ENCODE data around the gene COL9A1. TPM values are rescaled to one million over a fixed set of nuclear protein-coding genes. Genes with fewer than 3 reads are reported as not detected.
"Not testable (repeated sequence)": the region's sequence is repeated elsewhere in the genome, so short reads cannot be mapped to it uniquely, and the experiment has no call there.

The COL9A1 gene
- total and polyA plus RNA-seq, 12 donors: 0.17 to 1.6 TPM; not detected in 10

GRCh38 chr6:70310063-70310694 is 7.3 kb upstream of the COL9A1 start:
- Histone ChIP-seq H3K4me3 (no peak overlapping the region), H3K4me1 (replicated peaks in 1 of 2) (no peaks in the 10 kb centered on the region), H3K27ac (no peak overlapping the region), H3K36me3 (replicated peaks in 1 of 2) (no peaks in the 10 kb centered on the region), H3K27me3 (no peaks in the 10 kb centered on the region), H3K9me3 (replicated peaks in 1 of 3) (no peaks in the 10 kb centered on the region)
- WGBS, 4 donors: 13 to 19% (median 16%) methylated on average over 4 of the region's 4 CpGs
- intact Hi-C loops (cut with DNase I): loop anchor here (5.0 kb wide), 1 partner anchor 57 kb away; no protein-coding TSS in a partner anchor
- peak in 2 of 7 donors; percentile 10 to 27 for DNase-seq
- TF ChIP-seq POLR2A (IDR thresholded peaks at IDR 0.05) (no peak), CTCF (IDR thresholded peaks at IDR 0.05) (peak; percentile 33 to 73 (median 68))

GRCh38 chr6:70309243-70309642 is 6.4 kb upstream of the COL9A1 start:
- no peak for DNase-seq
- H3K9me3 ChIP-seq (replicated peaks in 1 of 3): no peaks in the 10 kb centered on the region
- H3K4me1 ChIP-seq (replicated peaks in 1 of 2): no peaks in the 10 kb centered on the region
- 31 to 44% (median 36%) methylated on average over 2 of the region's 2 CpGs for WGBS, 4 donors
- H3K4me3 ChIP-seq: no peak overlapping the region
- H3K27ac ChIP-seq: no peak overlapping the region
- no peaks in the 10 kb centered on the region for H3K36me3 ChIP-seq (replicated peaks in 1 of 2)
- TF ChIP-seq POLR2A (IDR thresholded peaks at IDR 0.05) (no peak), CTCF (IDR thresholded peaks at IDR 0.05) (no peak)
- intact Hi-C loops (cut with DNase I): no loop called here
- peaks cover under 1% of the 10 kb centered on the region for H3K27me3 ChIP-seq

GRCh38 chr6:70308142-70308541 is 5.3 kb upstream of the COL9A1 start:
- H3K9me3 ChIP-seq (replicated peaks in 1 of 3); H3K36me3 ChIP-seq (replicated peaks in 1 of 2); H3K27me3 ChIP-seq; H3K4me3 ChIP-seq; H3K4me1 ChIP-seq (replicated peaks in 1 of 2); DNase-seq; H3K27ac ChIP-seq; intact Hi-C loops (cut with DNase I): not testable (repeated sequence)
- TF ChIP-seq CTCF (IDR thresholded peaks at IDR 0.05): peak in 3 of 6 experiments; percentile 8 to 39 (median 30)

GRCh38 chr6:70307008-70307407 is 4.1 kb upstream of the COL9A1 start:
- H3K27ac ChIP-seq: no peak overlapping the region
- WGBS, 4 donors: 59 to 74% (median 62%) methylated on average over 3 of the region's 3 CpGs
- TF ChIP-seq POLR2A (IDR thresholded peaks at IDR 0.05): no peak
- no peak for TF ChIP-seq CTCF (IDR thresholded peaks at IDR 0.05)
- no peak for DNase-seq
- intact Hi-C loops (cut with DNase I): no loop called here
- H3K4me1 ChIP-seq (replicated peaks in 1 of 2): no peaks in the 10 kb centered on the region
- H3K36me3 ChIP-seq (replicated peaks in 1 of 2): no peaks in the 10 kb centered on the region
- H3K27me3 ChIP-seq: peaks cover 10% of the 10 kb centered on the region
- H3K4me3 ChIP-seq: no peak overlapping the region
- H3K9me3 ChIP-seq (replicated peaks in 1 of 3): no peaks in the 10 kb centered on the region
